GM10248 (cell line): Measurements from ENCODE around the gene ROBO3.

ENCODE experiments used
- CTCF ChIA-PET: fragments of 300-600 bp; sonication (Branson Sonifier 250); formaldehyde crosslinking; extraction: SDS; loops from one replicate; lab custom pipeline; 2021; ENCODE audit warnings: antibody characterized with exemption; lab: Yijun Ruan, JAX
- POLR2A ChIA-PET: fragments of 350-650 bp; sonication (Branson Sonifier 250); formaldehyde crosslinking; extraction: SDS; loops from one replicate; lab custom pipeline; 2020; ENCODE audit warnings: antibody characterized with exemption; lab: Yijun Ruan, JAX
- DNase-seq: peaks from one replicate; pipeline ENCODE4 v3.0.0; 2012; ENCODE audit errors: extremely low spot score
- TF ChIP-seq, protein P1 (sequence below): IDR thresholded peaks from 2 replicates; pipeline ENCODE4 v1.5.1; 2012; ENCODE audit warnings: mild to moderate bottlenecking, low read depth; ENCODE audit errors: extremely low read depth, missing control alignments, control extremely low read depth

Gene ROBO3

DNA sequence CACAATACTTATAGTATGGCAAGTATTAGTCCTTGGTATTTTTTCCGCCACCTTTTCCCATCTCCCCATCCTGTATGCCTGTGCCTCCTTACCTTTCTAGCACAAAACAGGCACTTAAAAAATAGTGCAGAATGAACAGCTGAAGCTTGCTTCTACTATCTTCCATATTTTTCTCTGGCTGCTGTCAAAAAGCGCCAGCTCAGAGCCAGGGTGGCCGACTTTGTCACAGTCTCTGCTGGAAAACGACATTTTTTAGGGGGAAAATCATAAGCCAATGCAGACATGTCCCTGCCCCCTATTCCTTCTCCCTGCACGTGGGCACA is 26.5 kb upstream of the ROBO3 start:
- no peak for DNase-seq
- TF ChIP-seq, protein P1, sequence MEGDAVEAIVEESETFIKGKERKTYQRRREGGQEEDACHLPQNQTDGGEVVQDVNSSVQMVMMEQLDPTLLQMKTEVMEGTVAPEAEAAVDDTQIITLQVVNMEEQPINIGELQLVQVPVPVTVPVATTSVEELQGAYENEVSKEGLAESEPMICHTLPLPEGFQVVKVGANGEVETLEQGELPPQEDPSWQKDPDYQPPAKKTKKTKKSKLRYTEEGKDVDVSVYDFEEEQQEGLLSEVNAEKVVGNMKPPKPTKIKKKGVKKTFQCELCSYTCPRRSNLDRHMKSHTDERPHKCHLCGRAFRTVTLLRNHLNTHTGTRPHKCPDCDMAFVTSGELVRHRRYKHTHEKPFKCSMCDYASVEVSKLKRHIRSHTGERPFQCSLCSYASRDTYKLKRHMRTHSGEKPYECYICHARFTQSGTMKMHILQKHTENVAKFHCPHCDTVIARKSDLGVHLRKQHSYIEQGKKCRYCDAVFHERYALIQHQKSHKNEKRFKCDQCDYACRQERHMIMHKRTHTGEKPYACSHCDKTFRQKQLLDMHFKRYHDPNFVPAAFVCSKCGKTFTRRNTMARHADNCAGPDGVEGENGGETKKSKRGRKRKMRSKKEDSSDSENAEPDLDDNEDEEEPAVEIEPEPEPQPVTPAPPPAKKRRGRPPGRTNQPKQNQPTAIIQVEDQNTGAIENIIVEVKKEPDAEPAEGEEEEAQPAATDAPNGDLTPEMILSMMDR: no peak
- POLR2A ChIA-PET: no interaction called here
- CTCF ChIA-PET: interaction anchor here (0.8 to 4.9 kb wide), 14 partner anchors 8 to 213 kb away, joined by 3 to 67 read pairs (median 4); partner anchors contain the start of genes SIAE and SPA17

DNA sequence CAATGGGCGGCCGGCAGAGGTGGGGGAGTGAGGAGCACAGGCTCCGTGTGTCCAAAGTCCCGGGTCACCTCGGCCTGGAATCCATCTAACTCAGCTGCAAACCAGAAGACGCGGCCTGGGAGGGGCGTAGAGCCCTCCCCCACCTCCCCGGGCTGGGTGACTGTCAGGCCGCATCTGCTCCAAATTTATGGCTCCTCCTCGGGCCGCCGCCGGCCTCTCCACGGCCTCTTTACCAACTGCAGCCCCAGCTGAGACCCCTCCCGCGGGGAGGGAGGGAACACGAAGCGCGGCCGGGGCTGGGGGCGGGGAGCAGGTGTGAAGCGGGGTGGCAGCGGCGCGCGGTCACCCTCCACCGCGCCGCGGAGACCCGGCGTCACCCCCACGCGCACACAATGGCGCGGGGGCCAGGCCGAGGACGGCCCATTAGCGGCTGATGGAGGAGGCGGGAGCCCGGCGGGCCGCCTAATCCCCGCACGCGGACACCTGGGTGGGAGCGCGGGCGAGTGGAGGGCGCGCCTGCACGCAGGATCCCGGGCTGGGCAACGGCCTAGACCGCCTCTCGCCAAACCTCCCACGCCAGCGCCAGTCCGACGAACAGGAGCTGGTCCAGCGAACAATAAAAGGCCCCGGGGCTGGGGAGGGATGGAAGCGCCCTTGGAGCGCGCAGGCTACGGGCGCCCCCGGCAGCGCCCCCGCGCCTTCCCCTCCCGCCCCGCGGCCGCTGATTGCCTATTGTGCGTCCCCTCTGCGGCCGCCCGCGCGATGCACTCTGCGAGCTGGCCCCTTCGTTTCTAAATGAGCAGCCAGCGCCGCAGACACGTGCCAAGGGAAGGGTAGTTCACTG is 25.9 kb upstream of the ROBO3 start:
- TF ChIP-seq, protein P1: no peak
- ChIA-PET POLR2A (interaction anchor here (0.6 kb wide), 1 partner anchor 180 kb away, joined by 3 read pairs; no protein-coding TSS in a partner anchor), CTCF (interaction anchor here (0.8 to 4.9 kb wide), 5 partner anchors 27 to 197 kb away, joined by 3 to 67 read pairs (median 8); no protein-coding TSS in a partner anchor)
- DNase-seq: peak; percentile 18

DNA sequence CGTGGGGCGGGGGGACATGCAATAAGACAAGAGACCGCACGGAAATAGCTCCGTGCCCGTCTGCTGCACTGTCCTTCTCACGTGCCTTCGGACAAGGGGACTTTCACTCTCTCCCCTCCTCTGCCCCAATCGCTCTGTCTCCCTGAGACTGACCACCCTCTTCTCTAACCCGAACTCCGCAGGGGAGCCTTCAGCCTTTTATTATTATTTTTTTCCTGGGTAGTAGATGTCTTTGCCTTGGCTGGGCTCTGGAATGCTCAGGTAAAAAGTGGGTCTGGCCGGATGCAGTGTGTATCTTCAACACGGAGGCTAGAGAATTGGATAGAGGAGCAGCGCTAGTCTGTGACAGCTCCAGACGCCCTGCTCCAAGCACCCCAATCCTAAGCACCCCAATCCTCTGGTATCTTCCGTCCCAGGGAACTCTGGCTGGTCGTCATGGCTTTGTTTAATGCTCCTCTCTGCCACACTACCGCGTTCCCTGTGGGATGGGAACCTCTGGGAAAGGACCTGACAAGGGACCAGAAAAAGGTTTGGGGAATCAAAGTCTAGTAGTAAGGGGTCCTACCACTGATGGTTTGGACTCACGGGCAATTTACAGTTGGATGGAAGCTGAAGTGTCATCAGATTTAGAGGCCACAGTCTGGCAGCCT is 25.1 kb upstream of the ROBO3 start:
- POLR2A ChIA-PET: no interaction called here
- CTCF ChIA-PET: interaction anchor here (1.7 kb wide), 1 partner anchor 26 kb away, joined by 7 read pairs; no protein-coding TSS in a partner anchor
- DNase-seq: no peak

DNA sequence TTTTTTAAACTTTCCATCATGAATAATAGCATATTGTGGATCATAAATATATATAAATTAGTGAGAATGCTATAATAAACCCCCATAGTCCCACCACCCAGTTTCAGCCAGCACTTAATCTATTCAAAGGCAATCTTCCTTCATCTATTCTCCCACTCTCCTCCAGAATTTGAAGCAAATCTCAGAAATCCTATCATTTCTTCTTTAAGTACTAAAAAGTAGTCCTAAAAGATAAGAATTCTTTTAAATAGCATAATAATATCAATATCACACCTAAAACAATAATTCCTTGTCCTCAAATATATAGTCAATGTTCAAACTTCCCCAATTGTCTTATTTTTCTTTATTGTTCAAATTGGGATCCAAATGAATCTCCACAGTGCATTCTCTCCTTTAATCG is 24.6 kb upstream of the ROBO3 start:
- ChIA-PET CTCF (interaction anchor here (1.7 kb wide), 1 partner anchor 26 kb away, joined by 7 read pairs; no protein-coding TSS in a partner anchor), POLR2A (no interaction called here)
- TF ChIP-seq, protein P1: no peak
- DNase-seq: no peak

More for the DNA sequence above, 25.1 kb upstream of the ROBO3 start:
- TF ChIP-seq, protein P1: no peak

DNA sequence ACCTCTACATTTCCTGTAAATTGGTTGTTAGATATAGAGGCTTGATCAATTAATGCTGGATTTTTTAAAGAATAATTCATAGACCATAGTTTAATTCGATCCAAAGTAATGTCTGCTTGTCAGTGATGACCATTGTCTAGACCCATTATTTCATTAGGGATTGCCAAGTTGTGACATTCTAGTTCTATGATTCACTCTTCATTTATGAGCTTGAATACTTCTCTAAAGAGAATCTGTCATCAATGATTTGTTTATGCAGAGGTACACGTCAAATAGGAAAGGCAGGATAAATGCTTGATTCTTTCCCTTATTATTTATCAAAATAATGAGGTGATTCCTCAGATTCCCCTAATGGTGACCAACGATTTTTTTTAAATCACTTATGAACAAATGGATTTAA is 24.0 kb upstream of the ROBO3 start:
- CTCF ChIA-PET: interaction anchor here (1.1 to 2.1 kb wide), 4 partner anchors 8 to 198 kb away, joined by 3 to 6 read pairs (median 5); no protein-coding TSS in a partner anchor
- DNase-seq: no peak
- POLR2A ChIA-PET: no interaction called here
- TF ChIP-seq, protein P1: no peak

DNA sequence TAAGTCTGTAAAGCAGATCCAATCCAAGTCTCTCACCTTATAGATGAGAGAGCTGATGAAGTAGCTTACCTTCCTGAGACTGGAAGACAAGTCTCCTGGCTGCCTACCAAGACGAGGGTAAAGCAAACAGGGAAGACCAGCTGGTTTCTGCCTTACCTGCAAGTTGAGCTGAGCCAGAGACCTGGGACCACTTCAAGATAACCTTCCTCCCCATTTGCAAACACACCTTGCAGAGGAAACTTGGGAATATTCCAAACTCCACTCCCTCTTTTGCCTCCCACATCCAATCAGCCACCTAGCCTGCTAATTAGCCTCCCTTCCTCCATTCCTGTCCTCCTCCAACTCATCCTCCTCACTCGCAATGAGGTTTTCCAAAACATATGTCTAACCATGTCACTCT is 23.4 kb upstream of the ROBO3 start:
- DNase-seq: no peak
- TF ChIP-seq, protein P1: no peak
- POLR2A ChIA-PET: no interaction called here
- CTCF ChIA-PET: interaction anchor here (1.1 to 2.1 kb wide), 4 partner anchors 9 to 198 kb away, joined by 3 to 6 read pairs (median 5); no protein-coding TSS in a partner anchor
